Endodermal cell (in vitro differentiated cells): Measurements from ENCODE around the gene RNFT2. TPM values are rescaled to one million over a fixed set of nuclear protein-coding genes. Genes with fewer than 3 reads are reported as not detected.
A peak's percentile ranks its signal among the peaks of the same experiment; 100 is the strongest.

Experiments
- DNase-seq: peaks from one replicate; pipeline ENCODE4 v3.0.0-alpha.2; 2017
- H3K27ac ChIP-seq: 2 replicates; pipeline ENCODE4 v1.5.1; 2013; ENCODE audit warnings: mild to moderate bottlenecking, low read depth, low read length, moderate library complexity
- H3K27me3 ChIP-seq: 2 replicates; pipeline ENCODE4 v1.6.1; 2013; ENCODE audit warnings: mild to moderate bottlenecking, low read length, moderate library complexity; ENCODE audit not compliant: insufficient read depth, control insufficient read depth, poor library complexity, severe bottlenecking
- H3K36me3 ChIP-seq: 2 replicates; pipeline ENCODE4 v1.7.0; 2013; ENCODE audit warnings: mild to moderate bottlenecking, low read length, moderate library complexity; ENCODE audit not compliant: control insufficient read depth, insufficient read depth
- H3K4me1 ChIP-seq: one replicate; pipeline ENCODE4 v1.7.0; 2013; ENCODE audit warnings: low read length; ENCODE audit not compliant: control insufficient read depth, insufficient read depth
- H3K4me3 ChIP-seq: 2 replicates; pipeline ENCODE4 v1.5.1; 2013; ENCODE audit warnings: mild to moderate bottlenecking, low read length, moderate library complexity
- H3K9ac ChIP-seq: 2 replicates; pipeline ENCODE4 v1.6.1; 2013; ENCODE audit warnings: mild to moderate bottlenecking, low read length, moderate library complexity; ENCODE audit not compliant: poor library complexity, severe bottlenecking; ENCODE audit errors: extremely low read depth
- H3K9me3 ChIP-seq: 2 replicates; pipeline ENCODE4 v1.6.1; 2013; ENCODE audit warnings: mild to moderate bottlenecking, low read length, moderate library complexity; ENCODE audit not compliant: control insufficient read depth
- H3K27ac Mint-ChIP-seq: 2 replicates; pipeline ENCODE4 v1.8.0; 2020; ENCODE audit warnings: mixed read lengths
- H3K27me3 Mint-ChIP-seq: 2 replicates; pipeline ENCODE4 v1.8.0; 2021; ENCODE audit warnings: mild to moderate bottlenecking, mixed read lengths; ENCODE audit not compliant: insufficient read depth
- H3K36me3 Mint-ChIP-seq: 2 replicates; pipeline ENCODE4 v1.8.0; 2020; ENCODE audit warnings: low read depth, mixed read lengths
- H3K4me1 Mint-ChIP-seq: 2 replicates; pipeline ENCODE4 v1.8.0; 2020; ENCODE audit warnings: mixed read lengths
- H3K4me3 Mint-ChIP-seq: 2 replicates; pipeline ENCODE4 v1.8.0; 2020; ENCODE audit warnings: mild to moderate bottlenecking, moderate library complexity, mixed read lengths
- H3K9me3 Mint-ChIP-seq: 2 replicates; pipeline ENCODE4 v1.8.0; 2020; ENCODE audit warnings: mild to moderate bottlenecking, mixed read lengths
- CTCF ChIP-seq: fragments of 200-600 bp; sonication (generic); conservative IDR thresholded peaks from 2 replicates; pipeline ENCODE4 v1.5.0; 2021; ENCODE audit warnings: antibody characterized with exemption, mild to moderate bottlenecking
- WGBS, 2 experiments: methylation state at CpG; one replicate each; pipeline versions ENCODE4 v1.1.5 to v1.1.7; 2013; ENCODE audit warnings: missing lambda C conversion rate in 2 of 2, mixed read lengths in 1 of 2; ENCODE audit not compliant: insufficient coverage in 1 of 2, insufficient read length in 1 of 2; 5-methylcytosine and 5-hydroxymethylcytosine counted together
- total RNA-seq, 2 donors: library from RNA; stranded (reverse); fragmentation: NEBNext Ultra II Directional in 1 of 2; extraction: Animal tissue kit (Norgen Biotek cat#: 25700) in 1 of 2; gene quantifications; 2 replicates in 1 of 2; 3 replicates in 1 of 2; pipeline ENCODE4 v1.2.1, GENCODE V29; 2021

RNFT2 gene
- total RNA-seq, 2 donors from 2014 or later: 28.0 to 51.2 TPM

- H3K27me3 Mint-ChIP-seq: no peaks in the 10 kb centered on the region
- TF ChIP-seq CTCF: no peak
- no peak overlapping the region for H3K27ac Mint-ChIP-seq
- 85 to 93% methylated on average over 3 to 8 of the region's 8 CpGs for WGBS, 2 experiments
- peaks cover 5% of the 10 kb centered on the region for H3K36me3 Mint-ChIP-seq
- Histone ChIP-seq H3K4me3 (no peak overlapping the region), H3K27me3 (no peaks in the 10 kb centered on the region), H3K4me1 (no peaks in the 10 kb centered on the region), H3K9me3 (no peaks in the 10 kb centered on the region), H3K36me3 (no peaks in the 10 kb centered on the region), H3K9ac (no peak overlapping the region), H3K27ac (no peak overlapping the region)
- no peaks in the 10 kb centered on the region for H3K9me3 Mint-ChIP-seq
- DNase-seq: peak; percentile 70
- H3K4me3 Mint-ChIP-seq: no peak overlapping the region
- peaks cover 9% of the 10 kb centered on the region for H3K4me1 Mint-ChIP-seq
These were observed 83.2 kb downstream of the RNFT2 start for GRCh38 chr12:116821291-116821690.

- WGBS, 2 experiments: 86 to 100% methylated on average over 2 to 4 of the region's 4 CpGs
- no peaks in the 10 kb centered on the region for H3K27me3 ChIP-seq
- no peaks in the 10 kb centered on the region for H3K9me3 Mint-ChIP-seq
- no peak overlapping the region for H3K9ac ChIP-seq
- no peaks in the 10 kb centered on the region for H3K4me1 ChIP-seq
- H3K27me3 Mint-ChIP-seq: no peaks in the 10 kb centered on the region
- no peaks in the 10 kb centered on the region for H3K4me1 Mint-ChIP-seq
- peaks cover 5% of the 10 kb centered on the region for H3K36me3 Mint-ChIP-seq
- H3K9me3 ChIP-seq: no peaks in the 10 kb centered on the region
- H3K36me3 ChIP-seq: no peaks in the 10 kb centered on the region
- no peak overlapping the region for H3K27ac Mint-ChIP-seq
- H3K4me3 ChIP-seq: no peak overlapping the region
- no peak for TF ChIP-seq CTCF
- no peak overlapping the region for H3K4me3 Mint-ChIP-seq
- H3K27ac ChIP-seq: no peak overlapping the region
- no peak for DNase-seq
These were observed 89.3 kb downstream of the RNFT2 start for GRCh38 chr12:116827432-116827831.

- no peak overlapping the region for H3K9ac ChIP-seq
- H3K4me3 Mint-ChIP-seq: no peak overlapping the region
- H3K4me1 ChIP-seq: no peaks in the 10 kb centered on the region
- TF ChIP-seq CTCF: no peak
- H3K27ac ChIP-seq: no peak overlapping the region
- no peaks in the 10 kb centered on the region for H3K27me3 Mint-ChIP-seq
- H3K4me1 Mint-ChIP-seq: peaks cover 4% of the 10 kb centered on the region
- H3K4me3 ChIP-seq: no peak overlapping the region
- H3K9me3 ChIP-seq: no peaks in the 10 kb centered on the region
- no peaks in the 10 kb centered on the region for H3K36me3 ChIP-seq
- H3K27me3 ChIP-seq: no peaks in the 10 kb centered on the region
- H3K27ac Mint-ChIP-seq: no peak overlapping the region
- WGBS, 2 experiments: 94% methylated on average over 6 of the region's 6 CpGs
- no peaks in the 10 kb centered on the region for H3K9me3 Mint-ChIP-seq
- DNase-seq: no peak
- peaks cover 18% of the 10 kb centered on the region for H3K36me3 Mint-ChIP-seq
These were observed 94.2 kb downstream of the RNFT2 start for GRCh38 chr12:116832353-116832752.
